SH-SY5Y (cell line): ENCODE data around the gene CDC42SE1.

Source experiments
- GATA2 ChIP-seq: IDR thresholded peaks from 2 replicates; pipeline ENCODE4 v1.6.1; 2011; ENCODE audit warnings: mild to moderate bottlenecking, low read depth, low read length
- GATA3 ChIP-seq: IDR thresholded peaks from 2 replicates; pipeline ENCODE4 v1.6.1; 2011; ENCODE audit warnings: low read depth, mild to moderate bottlenecking, low read length, moderate library complexity

DNA sequence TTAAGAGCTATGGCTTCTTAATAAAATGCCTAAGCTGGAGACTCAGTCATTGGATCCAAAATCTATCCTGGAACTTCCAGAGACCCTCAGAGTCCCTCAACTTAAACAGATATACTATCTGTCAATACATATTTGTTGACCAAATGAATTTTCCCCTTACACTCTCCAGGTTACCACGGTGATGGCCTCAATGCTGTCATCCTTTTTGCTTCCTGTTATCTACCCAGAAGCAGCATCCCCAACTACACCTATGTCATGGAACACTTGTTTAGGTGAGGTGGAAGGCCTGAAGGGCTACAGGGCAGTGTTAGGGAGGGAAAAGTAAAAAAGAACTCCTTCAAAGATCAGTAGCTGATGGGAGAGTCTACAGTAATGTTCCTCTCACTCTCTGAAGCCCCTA, 16.3 kb downstream of the CDC42SE1 start:
- no peak for TF ChIP-seq GATA3
- TF ChIP-seq GATA2, result no peak
